SK-N-SH treated with all-trans-retinoic acid at 6 μM for 48 hours (cell line): Measurements from ENCODE around the gene ITGA3.

Experiments used
- ATAC-seq: fragments of 200-7000 bp; cut with Tn5 transposase; 3 replicates; pipeline ENCODE4 v1.9.1; 2020; ENCODE audit warnings: mild to moderate bottlenecking, moderate library complexity
- ARNTL ChIP-seq: fragments of 450-650 bp; formaldehyde crosslinking; IDR thresholded peaks from 2 replicates; pipeline ENCODE4 v1.5.0; 2020; ENCODE audit warnings: low read depth, mild to moderate bottlenecking, moderate library complexity, borderline replicate concordance
- BACH2 ChIP-seq: fragments of 250-450 bp; sonication (Bioruptor Pico); IDR thresholded peaks from 2 replicates; pipeline ENCODE4 v1.9.0; 2021; ENCODE audit warnings: mild to moderate bottlenecking, borderline replicate concordance
- CSDC2 ChIP-seq: fragments of 250-450 bp; sonication (Bioruptor Pico); IDR thresholded peaks from 2 replicates; pipeline ENCODE4 v1.5.0; 2020; ENCODE audit warnings: mild to moderate bottlenecking, moderate library complexity
- ESRRG ChIP-seq: fragments of 250-450 bp; sonication (Bioruptor Pico); IDR thresholded peaks from 2 replicates; pipeline ENCODE4 v1.6.1; 2021; ENCODE audit warnings: mild to moderate bottlenecking
- GLIS3 ChIP-seq: fragments of 250-450 bp; sonication (Bioruptor Pico); IDR thresholded peaks from 2 replicates; pipeline ENCODE4 v1.5.0; 2020; ENCODE audit warnings: mild to moderate bottlenecking, moderate library complexity
- OSR1 ChIP-seq: fragments of 250-450 bp; sonication (Bioruptor Pico); IDR thresholded peaks from 2 replicates; pipeline ENCODE4 v1.8.0; 2022; ENCODE audit warnings: moderate library complexity, mild to moderate bottlenecking, inconsistent platforms
- PPARA ChIP-seq: fragments of 250-450 bp; sonication (Bioruptor Pico); IDR thresholded peaks from 2 replicates; pipeline ENCODE4 v1.5.0; 2020; ENCODE audit warnings: mild to moderate bottlenecking, borderline replicate concordance
- RARB ChIP-seq: fragments of 250-450 bp; sonication (Bioruptor Pico); IDR thresholded peaks from 2 replicates; pipeline ENCODE4 v1.8.0; 2021; ENCODE audit warnings: mild to moderate bottlenecking, moderate library complexity
- SNAI2 ChIP-seq: fragments of 250-450 bp; sonication (Bioruptor Pico); IDR thresholded peaks from 2 replicates; pipeline ENCODE4 v1.5.0; 2020; ENCODE audit warnings: mild to moderate bottlenecking, moderate library complexity
- TCF4 ChIP-seq: fragments of 250-450 bp; sonication (Bioruptor Pico); IDR thresholded peaks from 2 replicates; pipeline ENCODE4 v1.8.0; 2021; ENCODE audit warnings: mild to moderate bottlenecking, moderate library complexity, borderline replicate concordance
- TOX ChIP-seq: fragments of 250-450 bp; sonication (Bioruptor Pico); IDR thresholded peaks from 2 replicates; pipeline ENCODE4 v1.8.0; 2021; ENCODE audit warnings: mild to moderate bottlenecking, moderate library complexity, borderline replicate concordance
- ZC3H10 ChIP-seq: fragments of 250-450 bp; sonication (Bioruptor Pico); IDR thresholded peaks from 2 replicates; pipeline ENCODE4 v1.5.1; 2021; ENCODE audit warnings: mild to moderate bottlenecking, moderate library complexity
- ZFP3 ChIP-seq: fragments of 250-450 bp; sonication (Bioruptor Pico); IDR thresholded peaks from 2 replicates; pipeline ENCODE4 v1.5.0; 2020; ENCODE audit warnings: mild to moderate bottlenecking, moderate library complexity
- ZNF565 ChIP-seq: fragments of 450-650 bp; formaldehyde crosslinking; conservative IDR thresholded peaks from 2 replicates; pipeline ENCODE4 v1.5.0; 2020; ENCODE audit warnings: low read depth, mild to moderate bottlenecking, moderate library complexity
- ZNF70 ChIP-seq: fragments of 450-650 bp; formaldehyde crosslinking; IDR thresholded peaks from 2 replicates; pipeline ENCODE4 v1.5.0; 2020; ENCODE audit warnings: mild to moderate bottlenecking, moderate library complexity
- ZNF8 ChIP-seq: fragments of 450-650 bp; formaldehyde crosslinking; IDR thresholded peaks from 2 replicates; pipeline ENCODE4 v1.5.0; 2020; ENCODE audit warnings: mild to moderate bottlenecking, moderate library complexity
- TF ChIP-seq, protein P1 (sequence below): fragments of 250-450 bp; sonication (Bioruptor Pico); IDR thresholded peaks from 2 replicates; pipeline ENCODE4 v1.8.0; 2020; ENCODE audit warnings: mild to moderate bottlenecking, moderate library complexity, borderline replicate concordance
- TF ChIP-seq, protein P2 (sequence below): fragments of 250-450 bp; sonication (Bioruptor Pico); IDR thresholded peaks from 2 replicates; pipeline ENCODE4 v1.8.0; 2021; ENCODE audit warnings: low read depth, mild to moderate bottlenecking, moderate library complexity, borderline replicate concordance
- TF ChIP-seq, protein P3 (sequence below): fragments of 250-450 bp; sonication (Bioruptor Pico); IDR thresholded peaks from 2 replicates; pipeline ENCODE4 v1.5.0; 2020; ENCODE audit warnings: mild to moderate bottlenecking, moderate library complexity
- TF ChIP-seq, protein P4 (sequence below): fragments of 250-450 bp; sonication (Bioruptor Pico); IDR thresholded peaks from 2 replicates; pipeline ENCODE4 v1.5.1; 2021; ENCODE audit warnings: mild to moderate bottlenecking, moderate library complexity
- TF ChIP-seq, protein P5 (sequence below): fragments of 250-450 bp; sonication (Bioruptor Pico); IDR thresholded peaks from 2 replicates; pipeline ENCODE4 v1.5.1; 2020; ENCODE audit warnings: low read depth, mild to moderate bottlenecking, moderate library complexity

Gene ITGA3

DNA sequence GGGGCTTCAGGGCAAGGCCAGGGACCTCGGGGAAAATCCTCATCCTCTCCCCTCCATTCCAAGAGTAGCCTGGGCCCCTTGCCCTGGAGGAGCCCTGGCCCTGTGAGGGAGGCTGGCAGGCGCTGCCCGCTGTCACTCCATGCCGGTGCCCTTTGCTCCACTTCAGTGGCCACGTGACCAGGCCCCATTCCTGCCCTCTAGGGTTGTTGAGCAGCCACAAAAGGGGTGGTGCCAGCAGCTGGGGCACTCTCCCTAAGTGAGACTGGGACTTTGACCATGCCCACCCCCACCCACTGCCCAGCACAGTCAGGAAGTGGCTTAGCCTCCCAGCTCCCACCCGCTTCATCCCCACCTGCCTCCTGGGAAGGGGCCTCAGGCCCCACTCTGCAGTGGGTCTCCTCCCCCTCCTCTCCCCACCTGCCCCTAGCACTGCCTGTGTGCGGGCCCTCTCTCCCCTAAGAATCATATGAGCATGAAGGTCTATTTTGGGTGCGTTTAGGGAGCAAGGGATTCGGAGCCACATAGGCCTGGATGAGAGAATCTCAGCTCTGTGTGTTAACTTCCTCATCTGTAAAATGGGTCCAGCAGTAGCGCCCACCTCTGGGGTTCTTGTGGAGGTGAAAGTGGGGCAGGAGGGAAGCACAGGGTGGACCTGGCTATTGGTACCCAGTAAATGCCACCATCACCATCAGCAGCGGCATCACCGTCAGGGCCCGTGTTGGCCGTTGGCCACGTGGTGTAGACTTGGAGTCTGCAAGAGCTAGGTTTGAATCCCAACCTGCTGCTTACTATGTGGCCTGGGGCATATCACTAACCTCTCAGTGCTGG, 46.5 kb downstream of the ITGA3 start:
- TF ChIP-seq, protein P1, sequence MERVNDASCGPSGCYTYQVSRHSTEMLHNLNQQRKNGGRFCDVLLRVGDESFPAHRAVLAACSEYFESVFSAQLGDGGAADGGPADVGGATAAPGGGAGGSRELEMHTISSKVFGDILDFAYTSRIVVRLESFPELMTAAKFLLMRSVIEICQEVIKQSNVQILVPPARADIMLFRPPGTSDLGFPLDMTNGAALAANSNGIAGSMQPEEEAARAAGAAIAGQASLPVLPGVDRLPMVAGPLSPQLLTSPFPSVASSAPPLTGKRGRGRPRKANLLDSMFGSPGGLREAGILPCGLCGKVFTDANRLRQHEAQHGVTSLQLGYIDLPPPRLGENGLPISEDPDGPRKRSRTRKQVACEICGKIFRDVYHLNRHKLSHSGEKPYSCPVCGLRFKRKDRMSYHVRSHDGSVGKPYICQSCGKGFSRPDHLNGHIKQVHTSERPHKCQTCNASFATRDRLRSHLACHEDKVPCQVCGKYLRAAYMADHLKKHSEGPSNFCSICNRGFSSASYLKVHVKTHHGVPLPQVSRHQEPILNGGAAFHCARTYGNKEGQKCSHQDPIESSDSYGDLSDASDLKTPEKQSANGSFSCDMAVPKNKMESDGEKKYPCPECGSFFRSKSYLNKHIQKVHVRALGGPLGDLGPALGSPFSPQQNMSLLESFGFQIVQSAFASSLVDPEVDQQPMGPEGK (CRISPR knock-in tag) = no peak
- TF ChIP-seq TCF4 = no peak
- TF ChIP-seq CSDC2 = no peak
- TF ChIP-seq, all 23 proteins: peak for 0
- ATAC-seq = peak; percentile 8; the same call in 2 of the 3 replicates

DNA sequence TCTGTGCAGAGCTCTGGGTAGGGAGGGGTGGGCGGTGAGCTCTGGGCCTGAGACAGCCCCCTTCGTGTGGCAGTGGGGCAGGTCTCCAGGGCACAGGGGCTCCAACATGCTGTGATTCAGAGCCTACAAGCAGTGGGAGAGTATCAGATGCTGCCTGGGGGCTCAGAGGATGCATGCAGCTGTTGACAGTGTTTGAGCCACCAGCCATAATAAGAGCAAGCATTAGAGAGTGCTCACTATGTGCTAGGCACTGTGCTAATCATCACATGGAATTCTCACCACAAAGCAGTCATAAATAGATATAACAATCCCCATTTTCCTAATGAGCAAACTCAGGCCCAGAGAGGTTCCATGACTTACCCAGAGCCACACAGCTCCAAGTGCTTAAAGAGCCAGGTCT, 47.3 kb downstream of the ITGA3 start:
- no peak for ATAC-seq
- TF ChIP-seq SNAI2 (CRISPR knock-in tag) = no peak
- TF ChIP-seq ZC3H10 (CRISPR knock-in tag) = no peak
- no peak for TF ChIP-seq GLIS3
- TF ChIP-seq ARNTL = no peak
- TF ChIP-seq BACH2 (CRISPR knock-in tag) = no peak
- no peak for TF ChIP-seq ZNF70 (CRISPR knock-in tag)
- no peak for TF ChIP-seq ESRRG (CRISPR knock-in tag)
- TF ChIP-seq, protein P1 (CRISPR knock-in tag) = no peak
- TF ChIP-seq, protein P2, sequence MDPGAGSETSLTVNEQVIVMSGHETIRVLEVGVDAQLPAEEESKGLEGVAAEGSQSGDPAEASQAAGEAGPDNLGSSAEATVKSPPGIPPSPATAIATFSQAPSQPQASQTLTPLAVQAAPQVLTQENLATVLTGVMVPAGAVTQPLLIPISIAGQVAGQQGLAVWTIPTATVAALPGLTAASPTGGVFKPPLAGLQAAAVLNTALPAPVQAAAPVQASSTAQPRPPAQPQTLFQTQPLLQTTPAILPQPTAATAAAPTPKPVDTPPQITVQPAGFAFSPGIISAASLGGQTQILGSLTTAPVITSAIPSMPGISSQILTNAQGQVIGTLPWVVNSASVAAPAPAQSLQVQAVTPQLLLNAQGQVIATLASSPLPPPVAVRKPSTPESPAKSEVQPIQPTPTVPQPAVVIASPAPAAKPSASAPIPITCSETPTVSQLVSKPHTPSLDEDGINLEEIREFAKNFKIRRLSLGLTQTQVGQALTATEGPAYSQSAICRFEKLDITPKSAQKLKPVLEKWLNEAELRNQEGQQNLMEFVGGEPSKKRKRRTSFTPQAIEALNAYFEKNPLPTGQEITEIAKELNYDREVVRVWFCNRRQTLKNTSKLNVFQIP (CRISPR knock-in tag) = no peak
- TF ChIP-seq OSR1 (CRISPR knock-in tag) = no peak
- no peak for TF ChIP-seq TOX (CRISPR knock-in tag)
- no peak for TF ChIP-seq RARB
- no peak for TF ChIP-seq TCF4
- no peak for TF ChIP-seq ZNF565
- TF ChIP-seq, protein P3, sequence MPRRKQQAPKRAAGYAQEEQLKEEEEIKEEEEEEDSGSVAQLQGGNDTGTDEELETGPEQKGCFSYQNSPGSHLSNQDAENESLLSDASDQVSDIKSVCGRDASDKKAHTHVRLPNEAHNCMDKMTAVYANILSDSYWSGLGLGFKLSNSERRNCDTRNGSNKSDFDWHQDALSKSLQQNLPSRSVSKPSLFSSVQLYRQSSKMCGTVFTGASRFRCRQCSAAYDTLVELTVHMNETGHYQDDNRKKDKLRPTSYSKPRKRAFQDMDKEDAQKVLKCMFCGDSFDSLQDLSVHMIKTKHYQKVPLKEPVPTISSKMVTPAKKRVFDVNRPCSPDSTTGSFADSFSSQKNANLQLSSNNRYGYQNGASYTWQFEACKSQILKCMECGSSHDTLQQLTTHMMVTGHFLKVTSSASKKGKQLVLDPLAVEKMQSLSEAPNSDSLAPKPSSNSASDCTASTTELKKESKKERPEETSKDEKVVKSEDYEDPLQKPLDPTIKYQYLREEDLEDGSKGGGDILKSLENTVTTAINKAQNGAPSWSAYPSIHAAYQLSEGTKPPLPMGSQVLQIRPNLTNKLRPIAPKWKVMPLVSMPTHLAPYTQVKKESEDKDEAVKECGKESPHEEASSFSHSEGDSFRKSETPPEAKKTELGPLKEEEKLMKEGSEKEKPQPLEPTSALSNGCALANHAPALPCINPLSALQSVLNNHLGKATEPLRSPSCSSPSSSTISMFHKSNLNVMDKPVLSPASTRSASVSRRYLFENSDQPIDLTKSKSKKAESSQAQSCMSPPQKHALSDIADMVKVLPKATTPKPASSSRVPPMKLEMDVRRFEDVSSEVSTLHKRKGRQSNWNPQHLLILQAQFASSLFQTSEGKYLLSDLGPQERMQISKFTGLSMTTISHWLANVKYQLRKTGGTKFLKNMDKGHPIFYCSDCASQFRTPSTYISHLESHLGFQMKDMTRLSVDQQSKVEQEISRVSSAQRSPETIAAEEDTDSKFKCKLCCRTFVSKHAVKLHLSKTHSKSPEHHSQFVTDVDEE (CRISPR knock-in tag) = no peak
- no peak for TF ChIP-seq ZFP3 (CRISPR knock-in tag)
- no peak for TF ChIP-seq CSDC2
- TF ChIP-seq, protein P4, sequence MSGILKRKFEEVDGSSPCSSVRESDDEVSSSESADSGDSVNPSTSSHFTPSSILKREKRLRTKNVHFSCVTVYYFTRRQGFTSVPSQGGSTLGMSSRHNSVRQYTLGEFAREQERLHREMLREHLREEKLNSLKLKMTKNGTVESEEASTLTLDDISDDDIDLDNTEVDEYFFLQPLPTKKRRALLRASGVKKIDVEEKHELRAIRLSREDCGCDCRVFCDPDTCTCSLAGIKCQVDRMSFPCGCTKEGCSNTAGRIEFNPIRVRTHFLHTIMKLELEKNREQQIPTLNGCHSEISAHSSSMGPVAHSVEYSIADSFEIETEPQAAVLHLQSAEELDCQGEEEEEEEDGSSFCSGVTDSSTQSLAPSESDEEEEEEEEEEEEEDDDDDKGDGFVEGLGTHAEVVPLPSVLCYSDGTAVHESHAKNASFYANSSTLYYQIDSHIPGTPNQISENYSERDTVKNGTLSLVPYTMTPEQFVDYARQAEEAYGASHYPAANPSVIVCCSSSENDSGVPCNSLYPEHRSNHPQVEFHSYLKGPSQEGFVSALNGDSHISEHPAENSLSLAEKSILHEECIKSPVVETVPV (CRISPR knock-in tag) = no peak

DNA sequence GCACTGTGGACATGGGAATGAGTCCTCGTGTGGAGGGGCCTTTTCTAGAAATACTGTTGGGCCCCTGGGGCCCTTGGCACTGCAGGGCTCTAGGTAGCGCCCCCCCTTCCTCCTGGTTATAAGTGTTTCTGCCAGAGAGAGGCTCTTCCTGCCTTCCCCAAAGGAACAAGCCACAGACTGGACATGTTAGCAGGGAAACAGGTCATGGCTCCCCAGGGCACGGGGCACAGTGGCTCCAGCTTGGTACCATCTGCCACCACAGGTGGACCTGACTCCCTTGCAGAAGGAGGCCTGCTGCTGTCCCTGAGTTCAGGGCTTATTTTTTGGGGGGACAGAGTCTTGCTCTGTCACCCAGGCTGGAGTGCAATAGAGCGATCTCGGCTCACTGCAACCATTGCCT, 48.0 kb downstream of the ITGA3 start:
- no peak for ATAC-seq
- TF ChIP-seq ZNF8 (CRISPR knock-in tag) (no peak), RARB (no peak), PPARA (CRISPR knock-in tag) (no peak), CSDC2 (no peak), ZC3H10 (CRISPR knock-in tag) (no peak), ZNF565 (no peak), TCF4 (no peak), ARNTL (no peak), OSR1 (CRISPR knock-in tag) (no peak), ZFP3 (CRISPR knock-in tag) (no peak)
- TF ChIP-seq, protein P5, sequence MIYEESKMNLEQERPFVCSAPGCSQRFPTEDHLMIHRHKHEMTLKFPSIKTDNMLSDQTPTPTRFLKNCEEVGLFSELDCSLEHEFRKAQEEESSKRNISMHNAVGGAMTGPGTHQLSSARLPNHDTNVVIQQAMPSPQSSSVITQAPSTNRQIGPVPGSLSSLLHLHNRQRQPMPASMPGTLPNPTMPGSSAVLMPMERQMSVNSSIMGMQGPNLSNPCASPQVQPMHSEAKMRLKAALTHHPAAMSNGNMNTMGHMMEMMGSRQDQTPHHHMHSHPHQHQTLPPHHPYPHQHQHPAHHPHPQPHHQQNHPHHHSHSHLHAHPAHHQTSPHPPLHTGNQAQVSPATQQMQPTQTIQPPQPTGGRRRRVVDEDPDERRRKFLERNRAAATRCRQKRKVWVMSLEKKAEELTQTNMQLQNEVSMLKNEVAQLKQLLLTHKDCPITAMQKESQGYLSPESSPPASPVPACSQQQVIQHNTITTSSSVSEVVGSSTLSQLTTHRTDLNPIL = no peak
- TF ChIP-seq, protein P4 (CRISPR knock-in tag) = no peak
- TF ChIP-seq, protein P3 (CRISPR knock-in tag) = no peak
